ENCODE measurements around the gene UTP11.

The UTP11 gene

GRCh38 chr1:37994886-37995566, 17.5 kb upstream of the UTP11 start:
- DNase-seq (ENCODE audit: insufficient read length, low spot score) (no peak), FAIRE-seq (no peak)
- no peak for TF ChIP-seq PAX5 (IDR thresholded peaks at IDR 0.05; ENCODE audit: insufficient read depth, low read length, severe bottlenecking)
- peak; percentile 46; the same call in 1 of the 2 replicates for TF ChIP-seq SPI1 (IDR thresholded peaks at IDR 0.05; ENCODE audit: low read depth, low read length)
- no peak for TF ChIP-seq TAF1 (IDR thresholded peaks at IDR 0.05; ENCODE audit: low read depth, low read length)
- no peak for TF ChIP-seq POLR2AphosphoS5 (IDR thresholded peaks at IDR 0.05; ENCODE audit: low read depth, low read length)

GRCh38 chr1:37995751-37996345, 16.7 kb upstream of the UTP11 start:
- DNase-seq (ENCODE audit: insufficient read length, low spot score) (no peak), FAIRE-seq (no peak)
- TF ChIP-seq POLR2AphosphoS5 (IDR thresholded peaks at IDR 0.05; ENCODE audit: low read depth, low read length) (no peak), POU2F2 (IDR thresholded peaks at IDR 0.05; ENCODE audit: low read depth, low read length) (no peak), TAF1 (IDR thresholded peaks at IDR 0.05; ENCODE audit: low read depth, low read length) (no peak), PAX5 (IDR thresholded peaks at IDR 0.05; ENCODE audit: insufficient read depth, low read length, severe bottlenecking) (no peak), POLR2A (IDR thresholded peaks at IDR 0.05; ENCODE audit: low read depth, low read length) (no peak), SPI1 (IDR thresholded peaks at IDR 0.05; ENCODE audit: low read depth, low read length) (no peak)

GRCh38 chr1:37997256-37998088, 15.1 kb upstream of the UTP11 start:
- TF ChIP-seq PAX5 (IDR thresholded peaks at IDR 0.05; ENCODE audit: insufficient read depth, low read length, severe bottlenecking): no peak
- no peak for TF ChIP-seq POLR2A (IDR thresholded peaks at IDR 0.05; ENCODE audit: low read depth, low read length)
- TF ChIP-seq POLR2AphosphoS5 (IDR thresholded peaks at IDR 0.05; ENCODE audit: low read depth, low read length): no peak
- TF ChIP-seq SPI1 (IDR thresholded peaks at IDR 0.05; ENCODE audit: low read depth, low read length): no peak
- no peak for TF ChIP-seq TAF1 (IDR thresholded peaks at IDR 0.05; ENCODE audit: low read depth, low read length)
- no peak for TF ChIP-seq POU2F2 (IDR thresholded peaks at IDR 0.05; ENCODE audit: low read depth, low read length)
- FAIRE-seq (no peak), DNase-seq (ENCODE audit: insufficient read length, low spot score) (no peak)

DNA sequence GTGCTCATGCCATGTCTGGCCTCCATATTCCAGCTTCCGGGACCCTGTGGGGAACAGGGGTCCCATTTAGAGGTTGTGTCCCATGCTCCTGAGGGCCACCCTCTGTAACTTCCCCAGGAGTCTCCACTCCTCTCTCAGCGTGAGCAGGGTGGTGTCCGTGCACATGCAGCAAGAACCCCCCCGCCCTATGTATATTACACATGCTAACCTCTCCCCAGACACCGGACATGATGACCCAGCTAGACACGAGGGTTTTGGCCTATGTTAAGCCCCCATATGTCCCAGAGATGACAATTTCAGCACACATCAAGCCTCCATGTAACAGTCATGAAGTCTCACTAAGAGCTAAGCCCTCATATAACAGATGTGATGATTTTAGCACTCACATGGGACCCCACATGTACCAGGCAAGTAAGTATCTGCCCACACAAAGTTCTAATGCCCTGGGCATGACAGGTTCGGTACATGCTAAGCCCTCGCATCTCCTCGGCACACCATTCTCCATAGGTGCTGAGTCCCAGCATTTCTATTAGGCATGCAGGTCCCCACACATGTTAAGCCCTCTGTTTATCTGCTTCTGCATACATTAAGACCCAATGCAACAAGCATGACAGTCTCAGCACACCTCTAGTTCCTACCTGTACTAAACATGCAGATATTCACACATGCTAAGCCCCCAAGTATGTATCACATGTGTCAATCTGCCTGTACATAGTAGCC, 14.3 kb upstream of the UTP11 start:
- TF ChIP-seq TAF1 (IDR thresholded peaks at IDR 0.05; ENCODE audit: low read depth, low read length): no peak
- TF ChIP-seq PAX5 (IDR thresholded peaks at IDR 0.05; ENCODE audit: insufficient read depth, low read length, severe bottlenecking): no peak
- no peak for TF ChIP-seq POU2F2 (IDR thresholded peaks at IDR 0.05; ENCODE audit: low read depth, low read length)
- no peak for TF ChIP-seq POLR2AphosphoS5 (IDR thresholded peaks at IDR 0.05; ENCODE audit: low read depth, low read length)
- TF ChIP-seq SPI1 (IDR thresholded peaks at IDR 0.05; ENCODE audit: low read depth, low read length): no peak
- no peak for DNase-seq (ENCODE audit: insufficient read length, low spot score)
- no peak for FAIRE-seq

DNA sequence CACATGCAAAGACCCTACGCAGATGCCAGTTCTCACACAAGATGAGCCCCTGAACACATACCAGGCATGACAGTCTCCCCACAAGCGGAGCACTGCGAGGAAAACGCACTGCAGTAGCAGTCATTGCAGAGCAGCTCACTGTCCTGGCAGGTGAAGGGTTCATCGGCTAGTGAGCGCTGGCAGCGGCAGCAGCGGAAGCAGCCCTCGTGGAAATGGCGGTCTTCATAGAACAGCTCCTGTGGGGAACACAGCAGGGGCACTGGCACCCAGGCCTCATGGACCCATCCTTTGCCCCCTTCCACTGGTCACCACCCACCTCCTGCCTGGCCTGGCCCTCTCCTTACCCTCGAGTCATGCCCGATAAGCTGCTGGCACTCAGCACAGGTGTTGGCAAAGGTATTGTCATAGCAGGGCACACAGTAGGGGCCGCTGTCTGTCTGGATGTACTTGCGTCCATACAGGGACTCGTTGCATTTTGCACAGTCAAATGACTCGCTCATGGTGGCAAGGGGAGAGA, 13.6 kb upstream of the UTP11 start:
- peak; percentile 26 for FAIRE-seq
- TF ChIP-seq TAF1 (IDR thresholded peaks at IDR 0.05; ENCODE audit: low read depth, low read length) (no peak), POLR2A (IDR thresholded peaks at IDR 0.05; ENCODE audit: low read depth, low read length) (no peak), SPI1 (IDR thresholded peaks at IDR 0.05; ENCODE audit: low read depth, low read length) (no peak), PAX5 (IDR thresholded peaks at IDR 0.05; ENCODE audit: insufficient read depth, low read length, severe bottlenecking) (no peak), POU2F2 (IDR thresholded peaks at IDR 0.05; ENCODE audit: low read depth, low read length) (no peak), POLR2AphosphoS5 (IDR thresholded peaks at IDR 0.05; ENCODE audit: low read depth, low read length) (no peak)

GRCh38 chr1:37999430-38000232, 12.9 kb upstream of the UTP11 start:
- DNase-seq (ENCODE audit: insufficient read length, low spot score) (no peak), FAIRE-seq (no peak)
- TF ChIP-seq PAX5 (IDR thresholded peaks at IDR 0.05; ENCODE audit: insufficient read depth, low read length, severe bottlenecking): no peak
- TF ChIP-seq POLR2A (IDR thresholded peaks at IDR 0.05; ENCODE audit: low read depth, low read length): no peak
- TF ChIP-seq SPI1 (IDR thresholded peaks at IDR 0.05; ENCODE audit: low read depth, low read length): no peak
- TF ChIP-seq POLR2AphosphoS5 (IDR thresholded peaks at IDR 0.05; ENCODE audit: low read depth, low read length): no peak
- TF ChIP-seq TAF1 (IDR thresholded peaks at IDR 0.05; ENCODE audit: low read depth, low read length): no peak
- no peak for TF ChIP-seq POU2F2 (IDR thresholded peaks at IDR 0.05; ENCODE audit: low read depth, low read length)

More for the DNA sequence above, 13.6 kb upstream of the UTP11 start:
- no peak for DNase-seq (ENCODE audit: insufficient read length, low spot score)

GRCh38 chr1:38000233-38000528, 12.4 kb upstream of the UTP11 start:
- DNase-seq (ENCODE audit: insufficient read length, low spot score): no peak
- TF ChIP-seq POU2F2 (IDR thresholded peaks at IDR 0.05; ENCODE audit: low read depth, low read length): no peak
- no peak for TF ChIP-seq POLR2A (IDR thresholded peaks at IDR 0.05; ENCODE audit: low read depth, low read length)
- TF ChIP-seq TAF1 (IDR thresholded peaks at IDR 0.05; ENCODE audit: low read depth, low read length): no peak
- TF ChIP-seq PAX5 (IDR thresholded peaks at IDR 0.05; ENCODE audit: insufficient read depth, low read length, severe bottlenecking): no peak
- TF ChIP-seq SPI1 (IDR thresholded peaks at IDR 0.05; ENCODE audit: low read depth, low read length): no peak
- no peak for TF ChIP-seq POLR2AphosphoS5 (IDR thresholded peaks at IDR 0.05; ENCODE audit: low read depth, low read length)
- no peak for FAIRE-seq
